Amniotic epithelial cell (primary cell): ENCODE data around the gene KAZALD1.
A peak's percentile ranks its signal among the peaks of the same experiment; 100 is the strongest.

Experiments used
- DNase-seq: peaks from one replicate; pipeline ENCODE4 v3.0.0-alpha.2; 2010; ENCODE audit warnings: low read depth

The KAZALD1 gene

GRCh38 chr10:101047961-101048892 is 13.6 kb upstream of the KAZALD1 start:
- no peak for DNase-seq

DNA sequence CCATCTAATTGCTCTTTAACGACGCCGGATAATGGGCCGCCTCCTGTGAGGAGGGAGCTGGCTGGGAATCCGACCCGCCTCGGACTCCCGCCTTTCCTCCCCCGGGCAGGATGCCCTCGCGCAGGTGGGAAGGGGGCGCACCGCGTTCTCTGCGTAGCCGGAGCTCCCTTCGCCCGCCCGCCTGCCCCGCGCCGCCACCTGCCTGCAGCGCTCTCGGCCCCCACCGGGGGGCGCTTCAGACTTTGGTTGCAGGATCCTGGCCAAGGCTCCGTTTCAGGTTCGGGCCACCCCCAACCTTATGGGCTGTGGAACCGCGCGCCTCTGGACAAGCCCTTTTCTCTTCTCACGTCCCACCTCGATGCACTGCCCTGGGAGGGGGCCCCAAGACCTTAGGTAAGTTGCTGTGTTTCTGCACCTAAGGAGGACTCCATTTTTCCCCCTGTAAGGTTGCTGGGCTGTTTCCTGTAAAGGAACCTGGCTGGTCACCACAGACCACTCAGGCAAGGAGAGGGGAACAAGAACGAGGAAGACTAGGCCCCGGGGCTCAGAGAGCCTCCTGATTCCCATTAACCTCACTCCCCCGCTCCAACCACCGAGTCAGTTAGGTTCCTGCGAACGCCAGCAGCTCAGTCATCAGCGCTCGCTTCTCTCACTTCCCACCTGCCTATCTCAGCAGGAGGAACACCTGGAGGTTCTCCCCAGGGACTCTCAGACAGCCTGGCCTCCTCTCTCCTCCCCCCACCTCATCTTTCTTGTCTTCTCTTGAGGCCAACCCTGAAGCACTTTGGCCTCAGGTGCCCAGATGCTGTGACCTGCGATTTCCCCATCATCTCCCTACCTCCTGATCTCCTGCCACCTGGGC is 11.3 kb upstream of the KAZALD1 start:
- no peak for DNase-seq

- peak; percentile 48 for DNase-seq
Observed at GRCh38 chr10:101052285-101052684, 9.5 kb upstream of the KAZALD1 start.

DNA sequence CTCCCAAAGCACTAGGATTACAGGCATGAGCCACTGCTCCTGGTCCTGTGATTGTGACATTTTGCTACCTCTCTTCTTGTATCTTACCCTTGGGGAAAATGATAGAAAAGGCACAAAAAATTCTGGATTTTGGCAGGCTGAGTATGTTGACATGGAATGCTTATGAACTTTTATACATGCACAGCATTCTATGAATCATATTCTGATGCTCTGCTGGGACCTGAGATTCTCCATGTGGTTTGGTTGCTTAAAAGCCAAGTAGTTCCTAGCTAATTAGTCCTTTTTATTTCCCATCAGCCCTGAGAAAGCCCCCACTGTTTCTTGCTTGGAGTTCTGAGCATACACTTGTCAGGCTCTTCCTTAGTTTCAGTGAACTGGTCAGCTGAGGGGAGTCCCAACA is 8.3 kb upstream of the KAZALD1 start:
- DNase-seq = no peak

GRCh38 chr10:101054351-101054750 is 7.4 kb upstream of the KAZALD1 start:
- no peak for DNase-seq

- no peak for DNase-seq
Observed at GRCh38 chr10:101054876-101055275, 6.9 kb upstream of the KAZALD1 start.

GRCh38 chr10:101055411-101055810 is 6.4 kb upstream of the KAZALD1 start:
- DNase-seq = no peak

DNA sequence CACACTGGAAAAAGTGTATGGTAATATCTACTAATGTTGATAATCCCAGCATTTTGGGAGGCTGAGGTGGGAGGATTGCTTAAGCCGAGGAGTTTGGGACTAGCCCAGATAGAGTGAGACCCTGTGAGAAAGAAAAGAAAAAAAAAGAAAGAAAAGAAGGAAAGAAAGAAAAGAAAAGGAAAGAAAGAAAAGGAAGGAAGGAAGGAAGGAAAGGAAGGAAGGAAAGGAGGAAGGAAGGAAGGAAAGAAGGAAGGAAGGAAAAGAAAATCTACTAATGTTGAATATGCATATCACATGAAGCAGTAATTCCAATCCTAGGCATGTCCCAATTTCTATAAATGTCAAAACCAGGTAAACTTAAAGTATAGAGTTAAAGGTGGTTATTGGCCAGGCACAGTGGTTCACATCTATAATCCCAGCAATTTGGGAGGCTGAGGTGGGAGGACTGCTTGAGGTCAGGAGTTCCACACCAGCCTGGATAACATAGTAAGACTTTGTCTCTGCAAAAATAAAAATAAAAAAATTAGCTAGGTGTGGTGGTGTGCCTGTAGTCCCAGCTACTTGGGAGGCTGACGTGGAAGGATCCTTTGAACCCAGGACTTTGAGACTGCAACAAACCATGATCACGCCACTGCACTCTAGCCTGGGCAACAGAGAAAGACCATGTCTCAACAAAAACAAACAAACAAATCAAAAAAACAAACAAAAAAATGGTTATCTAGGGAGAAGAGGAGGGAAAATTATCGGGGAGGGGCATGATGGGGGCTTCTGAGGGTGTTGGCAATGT is 5.2 kb upstream of the KAZALD1 start:
- no peak for DNase-seq

DNA sequence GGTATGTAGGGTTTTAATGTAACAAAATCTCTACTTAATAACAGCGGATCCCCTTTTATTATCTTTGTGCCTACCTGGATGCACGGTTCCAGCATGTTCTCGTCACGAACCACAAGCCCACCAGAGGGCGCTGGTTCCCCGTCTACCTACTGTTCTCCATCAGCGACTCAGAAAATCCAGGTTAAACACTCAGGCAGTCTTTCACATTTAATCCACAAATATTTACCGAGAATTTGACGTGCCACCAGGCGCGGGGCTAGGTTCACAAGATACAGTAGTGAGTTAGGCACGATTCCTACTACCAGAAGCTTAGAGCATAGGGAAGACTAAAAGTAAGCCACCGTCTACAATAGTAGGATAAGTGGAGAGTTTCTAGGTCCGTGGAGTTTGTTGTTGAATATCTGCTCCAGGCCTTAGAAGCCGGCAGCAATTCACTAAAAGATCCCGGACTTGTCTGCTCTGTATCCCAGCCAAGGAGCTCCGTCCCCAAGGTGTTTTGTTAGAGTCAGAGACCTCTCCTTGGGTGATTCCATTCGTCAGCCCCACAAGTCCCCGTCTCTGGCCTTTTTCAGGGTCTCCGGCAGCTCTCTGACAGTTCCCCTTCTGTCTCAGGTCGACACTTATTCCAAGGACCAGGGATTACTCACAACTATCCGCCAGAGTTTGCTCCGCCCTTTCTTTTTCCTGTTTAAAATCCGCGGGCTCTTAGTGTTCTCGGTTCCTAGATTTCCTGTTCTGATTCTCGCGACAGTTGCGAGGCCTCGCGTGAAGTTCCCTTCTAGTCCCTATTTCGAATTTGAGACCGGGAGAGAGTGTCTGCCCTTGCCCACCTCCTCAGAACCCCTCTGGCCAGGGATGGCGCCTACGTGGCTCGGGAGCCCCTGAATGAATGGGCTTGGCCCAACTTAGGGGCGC is 1.5 kb upstream of the KAZALD1 start:
- peak; percentile 90 for DNase-seq

DNA sequence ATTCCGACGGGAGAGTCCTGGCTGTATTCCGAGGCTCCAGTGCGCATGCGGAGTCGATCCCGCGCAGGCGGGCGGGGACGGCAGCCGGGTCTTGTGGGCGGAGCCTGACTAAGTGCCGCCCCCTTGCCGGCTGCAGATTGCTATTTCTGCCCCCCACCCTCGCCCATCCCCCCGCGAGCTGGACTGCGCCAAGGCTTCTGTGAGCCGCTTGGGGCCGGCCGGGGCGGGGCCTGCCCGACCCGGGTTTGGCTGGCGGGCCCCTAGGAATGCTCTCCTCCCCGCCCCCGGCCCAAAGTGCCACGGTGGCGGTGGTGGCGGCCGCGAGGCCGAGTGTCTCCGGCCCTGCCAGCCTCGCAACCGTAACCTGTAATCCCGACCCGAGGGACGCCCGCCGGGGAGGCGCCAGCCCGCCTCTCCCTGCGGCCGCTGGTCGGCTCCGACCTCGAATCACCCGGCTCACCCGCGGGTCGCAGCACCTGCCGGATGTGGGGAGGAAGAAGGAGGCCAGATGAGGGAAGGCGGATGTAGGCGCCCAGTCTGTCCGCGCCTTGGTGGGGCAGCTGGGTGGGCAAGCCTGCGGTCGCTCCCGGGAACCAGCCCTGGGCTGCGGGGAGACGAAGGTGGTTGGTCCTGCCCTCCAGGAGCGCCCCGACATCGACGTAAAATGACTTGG is 702 bp upstream of the KAZALD1 start:
- peak; percentile 82 for DNase-seq

DNA sequence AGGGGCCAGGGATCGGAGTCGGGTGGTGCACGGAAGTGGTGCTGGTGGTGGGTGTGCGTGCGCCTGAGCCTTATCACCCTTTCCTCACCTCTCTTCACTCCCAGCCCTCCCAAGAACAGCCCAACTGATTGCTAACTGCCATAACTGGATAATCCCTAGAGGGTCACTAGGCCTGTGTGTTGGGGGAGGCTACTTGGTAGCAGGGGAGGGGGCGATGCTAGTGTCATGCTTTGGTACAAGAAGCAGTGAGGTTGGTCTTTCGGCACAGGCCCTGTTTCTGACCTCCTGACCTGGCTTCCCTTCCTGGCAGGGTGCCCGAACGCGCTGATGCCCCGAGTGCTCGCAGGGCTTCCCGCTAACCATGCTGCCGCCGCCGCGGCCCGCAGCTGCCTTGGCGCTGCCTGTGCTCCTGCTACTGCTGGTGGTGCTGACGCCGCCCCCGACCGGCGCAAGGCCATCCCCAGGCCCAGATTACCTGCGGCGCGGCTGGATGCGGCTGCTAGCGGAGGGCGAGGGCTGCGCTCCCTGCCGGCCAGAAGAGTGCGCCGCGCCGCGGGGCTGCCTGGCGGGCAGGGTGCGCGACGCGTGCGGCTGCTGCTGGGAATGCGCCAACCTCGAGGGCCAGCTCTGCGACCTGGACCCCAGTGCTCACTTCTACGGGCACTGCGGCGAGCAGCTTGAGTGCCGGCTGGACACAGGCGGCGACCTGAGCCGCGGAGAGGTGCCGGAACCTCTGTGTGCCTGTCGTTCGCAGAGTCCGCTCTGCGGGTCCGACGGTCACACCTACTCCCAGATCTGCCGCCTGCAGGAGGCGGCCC is 652 bp downstream of the KAZALD1 start:
- DNase-seq = peak; percentile 29

DNA sequence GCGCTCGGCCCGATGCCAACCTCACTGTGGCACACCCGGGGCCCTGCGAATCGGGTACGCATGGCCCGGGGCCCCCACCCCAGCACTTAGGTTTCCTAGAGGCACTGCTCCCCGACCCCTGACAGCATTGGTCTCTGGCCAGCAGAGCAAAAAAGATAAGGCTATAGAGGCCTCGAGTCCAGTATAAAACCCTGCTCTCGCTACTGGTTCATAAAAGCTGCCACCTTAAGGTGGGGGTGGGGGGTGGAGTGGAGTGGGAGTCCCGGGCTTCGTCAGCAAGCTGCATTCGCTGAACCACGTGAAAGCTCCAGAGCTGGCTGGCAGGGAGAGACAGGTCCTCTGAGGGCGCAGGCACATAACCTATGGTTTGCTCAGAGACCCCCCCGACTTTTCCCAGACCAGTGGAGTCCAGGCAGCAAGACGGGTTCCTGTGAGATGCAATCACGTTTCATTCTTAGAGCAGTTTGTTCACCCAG is 1.3 kb downstream of the KAZALD1 start:
- DNase-seq = no peak

DNA sequence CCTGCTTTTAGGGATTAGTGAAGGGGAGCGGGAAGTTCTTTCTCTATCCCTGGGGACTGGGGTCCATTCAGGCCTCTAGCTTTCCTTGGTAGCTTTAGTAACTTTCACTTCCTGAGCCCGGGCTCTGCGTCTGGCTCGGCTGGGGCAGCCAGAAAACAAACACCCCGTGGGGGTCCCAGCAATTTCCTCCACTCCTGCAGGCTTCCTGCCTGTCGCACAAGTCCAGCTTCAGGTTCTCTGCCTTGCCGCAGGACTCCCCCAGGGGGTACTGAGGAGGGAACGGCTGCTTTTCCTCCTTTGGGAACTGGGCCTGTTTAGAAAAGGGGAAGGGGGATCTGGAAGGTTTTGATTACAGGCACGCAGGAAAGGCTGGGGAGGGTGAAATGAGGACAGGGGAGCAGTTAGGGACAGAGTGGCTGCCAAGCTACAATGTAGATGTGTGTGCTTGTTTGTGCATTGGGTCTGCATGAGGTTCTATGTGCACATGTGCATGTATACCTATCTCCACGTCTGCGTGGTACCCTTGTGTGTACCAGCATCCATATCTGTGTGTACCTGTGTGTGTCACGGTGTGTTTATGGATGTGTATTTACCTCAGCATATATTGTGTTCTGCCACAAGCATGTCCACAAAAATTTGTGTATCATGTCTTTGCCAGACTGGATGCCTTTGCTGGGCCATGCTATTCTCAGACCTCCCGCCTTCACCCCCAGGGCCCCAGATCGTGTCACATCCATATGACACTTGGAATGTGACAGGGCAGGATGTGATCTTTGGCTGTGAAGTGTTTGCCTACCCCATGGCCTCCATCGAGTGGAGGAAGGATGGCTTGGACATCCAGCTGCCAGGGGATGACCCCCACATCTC is 2.0 kb downstream of the KAZALD1 start:
- no peak for DNase-seq

DNA sequence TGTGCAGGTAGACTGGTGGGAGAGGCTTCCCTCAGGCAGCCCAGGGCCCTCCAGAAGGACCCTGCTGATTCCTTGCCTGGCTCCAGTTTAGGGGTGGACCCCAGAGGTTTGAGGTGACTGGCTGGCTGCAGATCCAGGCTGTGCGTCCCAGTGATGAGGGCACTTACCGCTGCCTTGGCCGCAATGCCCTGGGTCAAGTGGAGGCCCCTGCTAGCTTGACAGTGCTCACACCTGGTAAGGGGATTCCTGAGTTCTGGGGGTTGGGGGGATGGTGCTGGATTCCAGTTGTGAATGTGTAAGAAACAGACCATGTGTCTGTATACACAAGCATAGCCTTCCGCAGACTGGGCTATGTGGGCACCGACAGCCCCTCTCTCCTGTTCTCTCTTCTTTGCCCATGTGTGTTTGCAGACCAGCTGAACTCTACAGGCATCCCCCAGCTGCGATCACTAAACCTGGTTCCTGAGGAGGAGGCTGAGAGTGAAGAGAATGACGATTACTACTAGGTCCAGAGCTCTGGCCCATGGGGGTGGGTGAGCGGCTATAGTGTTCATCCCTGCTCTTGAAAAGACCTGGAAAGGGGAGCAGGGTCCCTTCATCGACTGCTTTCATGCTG is 2.7 kb downstream of the KAZALD1 start:
- DNase-seq = no peak

- no peak for DNase-seq
Observed at GRCh38 chr10:101065481-101066145, 3.8 kb downstream of the KAZALD1 start.

DNA sequence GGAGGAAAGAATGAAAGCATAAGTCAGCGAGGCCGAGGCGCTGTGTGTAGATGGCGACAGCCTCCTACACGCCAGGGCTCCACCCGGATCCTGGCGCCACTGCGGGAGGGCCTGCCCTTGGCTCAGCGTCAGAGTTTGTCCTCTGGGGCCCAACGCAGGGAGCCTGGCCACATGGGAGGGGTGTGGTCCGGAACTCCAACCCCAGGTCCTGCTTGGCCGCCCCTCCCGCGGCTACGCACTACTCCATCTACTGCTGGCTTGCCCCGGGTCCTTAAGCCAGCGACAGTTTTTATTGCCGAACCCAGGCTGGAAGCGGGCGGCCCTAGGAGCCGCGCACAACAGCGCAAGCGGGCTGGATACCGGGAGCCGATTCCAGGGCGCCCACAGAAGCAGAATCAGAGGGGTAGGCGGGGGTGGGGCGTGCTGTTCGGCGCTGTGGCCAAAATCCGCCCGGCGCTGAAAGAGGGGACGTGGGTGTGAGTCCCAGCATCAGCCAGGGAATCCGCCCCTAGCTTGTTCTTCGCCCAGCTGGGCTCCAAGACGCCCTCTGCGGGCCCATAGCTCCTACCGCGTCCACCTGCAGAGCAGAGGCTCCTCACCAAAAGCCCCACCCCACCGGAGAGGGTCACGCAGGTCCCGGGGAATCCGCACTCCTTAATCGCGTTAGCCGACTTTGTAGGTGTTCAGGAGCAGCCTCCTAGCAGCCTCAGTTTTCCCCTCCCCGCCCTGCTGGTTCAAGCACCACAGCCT is 4.5 kb downstream of the KAZALD1 start:
- DNase-seq = no peak

DNA sequence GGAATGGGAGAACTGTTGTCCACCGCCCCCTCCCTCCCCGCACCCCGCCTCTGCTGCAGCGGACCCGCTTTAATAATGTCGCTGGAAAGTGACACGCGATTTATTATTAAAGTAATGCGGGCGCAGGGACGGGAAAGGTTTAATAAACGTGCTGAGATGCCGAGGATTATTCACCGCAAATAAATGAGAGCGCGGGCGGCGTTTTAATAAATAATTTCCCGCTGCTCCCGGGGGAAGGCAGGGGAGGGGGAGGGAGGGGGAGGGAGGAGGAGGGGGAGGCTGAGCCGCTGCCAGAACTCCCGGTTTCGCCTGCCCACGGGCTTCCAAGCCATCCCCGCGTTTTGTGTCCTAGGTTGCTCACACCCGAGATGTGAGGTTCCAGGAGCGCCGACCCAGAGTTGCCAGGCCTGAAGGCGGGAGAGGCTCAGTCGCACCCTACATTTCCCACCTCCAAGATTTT is 5.1 kb downstream of the KAZALD1 start:
- DNase-seq = no peak
